GM12801 (cell line): ENCODE results near the gene LYRM4.

Experiments used
- CTCF ChIP-seq: IDR thresholded peaks from one replicate; pipeline ENCODE4 v1.5.1; 2011; ENCODE audit warnings: control low read depth; ENCODE audit not compliant: insufficient read length; ENCODE audit errors: extremely low read depth

Gene LYRM4

GRCh38 chr6:5100806-5101205, 159.9 kb downstream of the LYRM4 start:
- no peak for TF ChIP-seq CTCF

GRCh38 chr6:5099537-5099936, 161.2 kb downstream of the LYRM4 start:
- no peak for TF ChIP-seq CTCF

GRCh38 chr6:5098501-5099270, 162.1 kb downstream of the LYRM4 start:
- TF ChIP-seq CTCF = no peak

GRCh38 chr6:5096482-5096881, 164.3 kb downstream of the LYRM4 start:
- TF ChIP-seq CTCF = no peak

GRCh38 chr6:5095236-5095635, 165.5 kb downstream of the LYRM4 start:
- TF ChIP-seq CTCF = no peak

- TF ChIP-seq CTCF = no peak
These were observed 166.4 kb downstream of the LYRM4 start for GRCh38 chr6:5094327-5094726.

- no peak for TF ChIP-seq CTCF
These were observed 167.3 kb downstream of the LYRM4 start for GRCh38 chr6:5093231-5094015.
